ENCODE results near the gene HMCN2.

GRCh38 chr9:130222833-130223232 is 42.7 kb upstream of the HMCN2 start:
- TF ChIP-seq CTCF (IDR thresholded peaks at IDR 0.05), result no peak
- TF ChIP-seq EZH2phosphoT487 (IDR thresholded peaks at IDR 0.05), result no peak

Measured in neural progenitor cell (in vitro differentiated cells).